Activated CD8-positive, alpha-beta T cell treated with anti-CD3 and anti-CD28 coated beads, Interleukin-2, amount 10 ng/mL, durations not matched to agents 7 days and 5 days (primary cell): ENCODE data around the gene EDEM2. TPM values are rescaled to one million over a fixed set of nuclear protein-coding genes. Genes with fewer than 3 reads are reported as not detected.
A peak's percentile ranks its signal among the peaks of the same experiment; 100 is the strongest.
"Not testable (repeated sequence)": the region's sequence is repeated elsewhere in the genome, so short reads cannot be mapped to it uniquely, and the experiment has no call there.

Source experiments
- ATAC-seq: fragments of 150-1000 bp; cut with Tn5 transposase; one replicate; pipeline ENCODE4 v1.10.0; 2021; ENCODE audit warnings: moderate library complexity
- CTCF ChIA-PET: fragments of 350-600 bp; sonication (Branson Sonifier 250); formaldehyde crosslinking; loops from one replicate; lab custom pipeline; 2021; ENCODE audit warnings: antibody characterized with exemption; lab: Charles Lee
- POLR2A ChIA-PET: fragments of 350-600 bp; sonication (Branson Sonifier 250); formaldehyde crosslinking; loops from one replicate; lab custom pipeline; 2021; ENCODE audit warnings: antibody characterized with exemption; lab: Charles Lee
- DNase-seq: peaks from one replicate; pipeline ENCODE4 v3.0.0-alpha.2; 2020
- H3K27ac Mint-ChIP-seq: one replicate; pipeline ENCODE4 v1.8.0; 2021; ENCODE audit warnings: mild to moderate bottlenecking, mixed read lengths
- H3K27me3 Mint-ChIP-seq: one replicate; pipeline ENCODE4 v1.8.0; 2021; ENCODE audit warnings: low read depth, mixed read lengths
- H3K36me3 Mint-ChIP-seq: one replicate; pipeline ENCODE4 v1.8.0; 2021; ENCODE audit warnings: low read depth, mixed read lengths
- H3K4me1 Mint-ChIP-seq: one replicate; pipeline ENCODE4 v1.8.0; 2021; ENCODE audit warnings: low read depth, mixed read lengths
- H3K4me3 Mint-ChIP-seq: one replicate; pipeline ENCODE4 v1.8.0; 2021; ENCODE audit warnings: mild to moderate bottlenecking, mixed read lengths
- H3K9me3 Mint-ChIP-seq: one replicate; pipeline ENCODE4 v1.8.0; 2022; ENCODE audit warnings: mixed read lengths; ENCODE audit not compliant: insufficient read depth
- total RNA-seq, 2 experiments: library from RNA; stranded (reverse); gene quantifications; one replicate each; pipeline ENCODE4 v1.2.3, GENCODE V29; 2021

Gene EDEM2
- total RNA-seq, 2 experiments from 2014 or later, result 19.5 to 19.6 TPM

DNA sequence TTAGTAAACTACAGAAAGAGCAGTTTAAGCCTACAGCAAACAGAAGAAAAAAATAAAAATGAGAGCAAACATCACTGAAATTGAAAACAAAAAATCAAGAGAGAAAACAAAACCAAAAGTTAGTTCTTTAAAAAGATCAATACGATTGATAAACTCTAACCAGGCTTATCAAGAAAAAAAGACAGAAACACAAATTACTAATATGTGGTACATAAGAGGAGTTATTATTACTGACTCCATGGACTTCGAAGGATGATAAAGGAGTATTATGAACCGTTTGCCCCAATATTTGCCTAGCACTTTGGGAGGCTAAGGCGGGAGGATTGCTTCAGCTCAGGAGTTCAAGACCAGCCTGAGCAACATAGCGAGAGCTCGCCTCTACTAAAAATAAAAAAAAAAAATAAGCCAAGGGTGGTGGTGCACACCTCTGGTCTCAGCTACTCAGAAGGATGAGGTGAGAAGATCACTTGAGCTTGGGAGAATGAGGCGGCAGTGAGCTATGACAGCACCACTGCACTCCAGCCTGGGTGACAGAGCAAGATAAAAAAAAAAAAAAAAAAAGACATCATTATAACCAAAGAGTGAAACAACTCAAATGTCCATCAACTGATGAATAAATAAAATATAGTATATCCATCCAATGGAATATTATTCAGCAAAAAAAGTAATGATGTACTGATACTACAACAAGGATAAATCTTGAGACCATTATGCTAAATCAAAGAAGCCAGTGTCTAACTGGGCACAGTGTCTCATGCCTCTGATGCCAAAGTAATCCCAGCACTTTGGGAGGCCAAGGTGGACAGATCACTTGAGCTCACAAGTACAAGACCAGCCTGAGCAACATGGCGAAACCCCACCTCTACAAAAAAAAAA, 67.4 kb downstream of the EDEM2 start:
- Mint-ChIP-seq H3K4me1 (peaks cover 22% of the 10 kb centered on the region), H3K4me3 (no peak overlapping the region), H3K36me3 (peaks cover 39% of the 10 kb centered on the region), H3K27ac (peak overlapping the region; percentile 19), H3K9me3 (no peaks in the 10 kb centered on the region), H3K27me3 (no peaks in the 10 kb centered on the region)
- no peak for DNase-seq
- POLR2A ChIA-PET, result interaction anchor here (0.6 to 1.5 kb wide), 3 partner anchors 12 to 565 kb away, joined by 3 read pairs; no protein-coding TSS in a partner anchor
- ATAC-seq, result no peak
- CTCF ChIA-PET, result interaction anchor here (0.6 to 0.7 kb wide), 2 partner anchors 16 kb away, joined by 3 read pairs; no protein-coding TSS in a partner anchor

DNA sequence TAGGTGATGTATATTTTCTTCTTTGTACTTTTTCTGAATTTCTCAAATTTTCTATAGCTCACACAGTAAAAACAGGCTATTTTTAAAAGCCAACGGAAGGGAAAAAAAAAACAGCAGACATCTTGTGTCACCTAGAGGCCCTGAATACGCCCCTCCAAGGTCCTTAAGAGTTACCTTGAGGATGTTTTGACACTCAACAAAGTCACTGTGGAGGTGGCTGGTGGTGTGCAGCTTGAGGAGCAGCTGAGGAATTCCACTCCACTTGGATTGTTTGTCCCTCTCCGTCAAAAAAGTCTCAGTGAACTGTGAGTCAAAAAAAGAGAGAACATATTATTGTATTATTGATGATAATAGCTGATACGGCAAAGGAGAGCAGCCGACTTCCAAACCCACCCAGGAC, 69.3 kb downstream of the EDEM2 start:
- H3K9me3 Mint-ChIP-seq, result no peaks in the 10 kb centered on the region
- H3K4me3 Mint-ChIP-seq, result no peak overlapping the region
- ChIA-PET POLR2A (no interaction called here), CTCF (interaction anchor here (1.3 kb wide), 1 partner anchor 13 kb away, joined by 3 read pairs; no protein-coding TSS in a partner anchor)
- ATAC-seq (no peak), DNase-seq (no peak)
- no peak overlapping the region for H3K27ac Mint-ChIP-seq
- no peaks in the 10 kb centered on the region for H3K27me3 Mint-ChIP-seq
- peaks cover 52% of the 10 kb centered on the region for H3K36me3 Mint-ChIP-seq
- H3K4me1 Mint-ChIP-seq, result peaks cover 19% of the 10 kb centered on the region

DNA sequence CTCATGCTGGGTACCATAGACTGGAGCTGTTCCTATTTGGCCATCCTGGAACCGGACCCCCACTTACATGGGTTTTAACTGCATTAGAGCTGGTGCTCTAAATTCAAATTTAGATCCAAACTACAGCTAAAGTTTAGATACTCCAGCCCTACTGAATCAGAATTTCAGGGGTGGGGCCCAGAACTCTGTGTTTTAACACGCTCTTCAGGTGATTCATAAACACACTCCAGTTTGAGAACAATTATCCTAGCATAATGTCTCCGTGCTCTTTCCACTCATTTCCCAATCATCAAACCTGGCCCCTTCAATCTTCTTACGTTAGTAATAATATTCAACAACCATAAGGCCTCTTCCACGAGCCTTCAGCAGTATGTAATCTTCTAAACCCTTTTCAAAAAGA, 69.8 kb downstream of the EDEM2 start:
- ChIA-PET CTCF (interaction anchor here (1.1 to 1.3 kb wide), 2 partner anchors 11 to 13 kb away, joined by 3 read pairs; no protein-coding TSS in a partner anchor), POLR2A (no interaction called here)
- Mint-ChIP-seq H3K36me3 (peaks cover 56% of the 10 kb centered on the region), H3K9me3 (peaks cover 1% of the 10 kb centered on the region), H3K27ac (peak overlapping the region; percentile 51), H3K4me3 (no peak overlapping the region), H3K4me1 (peaks cover 19% of the 10 kb centered on the region), H3K27me3 (no peaks in the 10 kb centered on the region)
- ATAC-seq (no peak), DNase-seq (no peak)

DNA sequence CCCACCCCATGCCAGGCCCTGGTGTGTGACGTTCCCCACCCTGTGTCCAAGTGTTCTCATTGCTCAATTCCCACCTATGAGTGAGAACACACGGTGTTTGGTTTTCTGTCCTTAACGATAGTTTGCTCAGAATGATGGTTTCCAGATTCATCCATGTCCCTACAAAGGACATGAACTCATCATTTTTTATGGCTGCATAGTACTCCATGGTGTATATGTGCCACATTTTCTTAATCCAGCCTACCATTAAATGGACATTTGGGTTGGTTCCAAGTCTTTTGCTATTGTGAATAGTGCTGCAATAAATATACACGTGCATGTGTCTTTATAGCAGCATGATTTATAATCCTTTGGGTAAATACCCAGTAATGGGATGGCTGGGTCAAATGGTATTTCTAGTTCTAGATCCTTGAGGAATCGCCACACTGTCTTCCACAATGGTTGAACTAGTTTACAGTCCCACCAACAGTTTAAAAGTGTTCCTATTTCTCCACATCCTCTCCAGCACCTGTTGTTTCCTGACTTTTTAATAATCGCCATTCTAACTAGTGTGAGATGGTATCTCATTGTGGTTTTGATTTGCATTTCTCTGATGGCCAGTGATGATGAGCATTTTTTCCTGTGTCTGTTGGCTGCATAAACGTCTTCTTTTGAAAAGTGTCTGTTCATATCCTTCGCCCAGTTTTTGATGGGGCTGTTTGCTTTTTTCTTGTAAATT, 75.5 kb downstream of the EDEM2 start:
- H3K27ac Mint-ChIP-seq, POLR2A ChIA-PET, H3K27me3 Mint-ChIP-seq, H3K9me3 Mint-ChIP-seq, DNase-seq, CTCF ChIA-PET, ATAC-seq, H3K4me3 Mint-ChIP-seq: not testable (repeated sequence)
- Mint-ChIP-seq H3K4me1 (peaks cover 11% of the 10 kb centered on the region), H3K36me3 (peaks cover 74% of the 10 kb centered on the region)

DNA sequence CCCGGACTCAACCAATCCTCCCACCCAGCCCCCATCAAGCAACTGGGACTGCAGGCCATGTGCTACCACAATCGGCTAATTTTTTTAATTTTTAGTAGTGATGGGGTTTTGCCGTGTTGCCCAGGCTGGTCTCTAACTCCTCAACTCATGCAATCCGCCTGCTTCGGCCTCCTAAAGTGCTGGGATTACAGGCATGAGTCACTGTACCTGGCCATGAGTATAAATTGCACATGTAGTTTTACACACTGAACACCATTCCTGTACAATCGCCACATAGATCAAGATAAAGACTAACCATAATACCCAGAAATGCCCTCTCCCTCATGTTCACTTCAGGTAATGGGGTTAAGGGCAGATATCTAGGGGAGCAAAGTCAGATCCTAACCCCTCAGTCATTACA, 80.9 kb downstream of the EDEM2 start:
- no peak overlapping the region for H3K4me3 Mint-ChIP-seq
- H3K36me3 Mint-ChIP-seq, result peaks cover 40% of the 10 kb centered on the region
- no peaks in the 10 kb centered on the region for H3K9me3 Mint-ChIP-seq
- no peak for DNase-seq
- ATAC-seq, result no peak
- no peak overlapping the region for H3K27ac Mint-ChIP-seq
- POLR2A ChIA-PET, result no interaction called here
- H3K4me1 Mint-ChIP-seq, result peaks cover 32% of the 10 kb centered on the region
- H3K27me3 Mint-ChIP-seq, result no peaks in the 10 kb centered on the region
- CTCF ChIA-PET, result interaction anchor here (0.8 to 2.2 kb wide), 3 partner anchors 26 to 191 kb away, joined by 3 to 10 read pairs (median 3); no protein-coding TSS in a partner anchor

Other genes starting within 250 kb of the EDEM2 start
- 10 to 100 TPM; 55.1 to 55.6 TPM for gene GSS, start 191.5 kb downstream of the EDEM2 start, total RNA-seq
- gene MYH7B, start 191.5 kb downstream of the EDEM2 start, total RNA-seq, result under 1 TPM; 0.13 to 0.26 TPM
- gene TRPC4AP, start 54.5 kb downstream of the EDEM2 start, total RNA-seq, result 10 to 100 TPM; 43.2 to 44.6 TPM
- 1 to 10 TPM; 1.2 to 1.3 TPM for gene PROCR, start 24.7 kb upstream of the EDEM2 start, total RNA-seq
- not detected for gene MMP24, start 79.4 kb upstream of the EDEM2 start, total RNA-seq
- gene MMP24OS, start 130.8 kb upstream of the EDEM2 start, total RNA-seq, result 10 to 100 TPM; 42.0 to 43.1 TPM
- gene EIF6, start 137.4 kb upstream of the EDEM2 start, total RNA-seq, result 100 to 1,000 TPM; 104 to 109 TPM
- gene FAM83C, start 145.1 kb upstream of the EDEM2 start, total RNA-seq, result not detected